GM10248 (cell line): ENCODE measurements around the gene FAM43A.

ENCODE experiments used
- CTCF ChIA-PET: fragments of 300-600 bp; sonication (Branson Sonifier 250); formaldehyde crosslinking; extraction: SDS; loops from one replicate; lab custom pipeline; 2021; ENCODE audit warnings: antibody characterized with exemption; lab: Yijun Ruan, JAX
- POLR2A ChIA-PET: fragments of 350-650 bp; sonication (Branson Sonifier 250); formaldehyde crosslinking; extraction: SDS; loops from one replicate; lab custom pipeline; 2020; ENCODE audit warnings: antibody characterized with exemption; lab: Yijun Ruan, JAX
- DNase-seq: peaks from one replicate; pipeline ENCODE4 v3.0.0; 2012; ENCODE audit errors: extremely low spot score
- CTCF ChIP-seq: IDR thresholded peaks from 2 replicates; pipeline ENCODE4 v1.5.1; 2012; ENCODE audit warnings: mild to moderate bottlenecking, low read depth; ENCODE audit errors: extremely low read depth, missing control alignments, control extremely low read depth

The FAM43A gene

GRCh38 chr3:194711286-194711685 lies 25.6 kb downstream of the FAM43A start:
- no peak for TF ChIP-seq CTCF
- POLR2A ChIA-PET = no interaction called here

GRCh38 chr3:194711913-194712312 lies 26.2 kb downstream of the FAM43A start:
- POLR2A ChIA-PET = no interaction called here
- no peak for TF ChIP-seq CTCF
- DNase-seq = no peak
- CTCF ChIA-PET = interaction anchor here (1.0 to 1.5 kb wide), 2 partner anchors 14 to 29 kb away, joined by 3 read pairs; no protein-coding TSS in a partner anchor

More at GRCh38 chr3:194711286-194711685, 25.6 kb downstream of the FAM43A start:
- CTCF ChIA-PET = interaction anchor here (1.5 kb wide), 1 partner anchor 14 kb away, joined by 3 read pairs; no protein-coding TSS in a partner anchor
- DNase-seq = no peak

GRCh38 chr3:194713299-194714136 lies 27.8 kb downstream of the FAM43A start:
- CTCF ChIA-PET = no interaction called here
- no peak for TF ChIP-seq CTCF
- POLR2A ChIA-PET = no interaction called here
- no peak for DNase-seq

- ChIA-PET CTCF (no interaction called here), POLR2A (no interaction called here)
- no peak for DNase-seq
- TF ChIP-seq CTCF = no peak
Measured at GRCh38 chr3:194714137-194714455, 28.4 kb downstream of the FAM43A start.

GRCh38 chr3:194714564-194714963 lies 28.9 kb downstream of the FAM43A start:
- POLR2A ChIA-PET = no interaction called here
- TF ChIP-seq CTCF = no peak
- CTCF ChIA-PET = no interaction called here
- no peak for DNase-seq

- CTCF ChIA-PET = no interaction called here
- POLR2A ChIA-PET = no interaction called here
- no peak for TF ChIP-seq CTCF
- DNase-seq = no peak
Measured at GRCh38 chr3:194715022-194715800, 29.5 kb downstream of the FAM43A start.
